Esophagus muscularis mucosa (tissue), 4 donors: ENCODE data around the gene TUT7. TPM values are rescaled to one million over a fixed set of nuclear protein-coding genes. Genes with fewer than 3 reads are reported as not detected.

Experiments
- DNase-seq: peaks from one replicate; pipeline ENCODE4 v3.0.0-alpha.2; 2017; ENCODE audit errors: extremely low spot score
- H3K27ac ChIP-seq, 4 donors: fragments of 200-600 bp; sonication (generic); replicated peaks in 1 of 4; 1 replicate in 3 of 4; 2 replicates in 1 of 4; pipeline ENCODE4 v1.5.1; 2016 to 2019; ENCODE audit warnings: mild to moderate bottlenecking in 1 of 4
- H3K27me3 ChIP-seq, 4 donors: fragments of 200-600 bp; sonication (generic); one replicate each; pipeline versions ENCODE4 v1.5.1 to v1.6.0; 2016 to 2019
- H3K36me3 ChIP-seq, 4 donors: fragments of 200-600 bp; sonication (generic); one replicate each; pipeline ENCODE4 v1.5.1; 2016 to 2019
- H3K4me1 ChIP-seq, 4 donors: fragments of 200-600 bp; sonication (generic); one replicate each; pipeline ENCODE4 v1.5.1; 2016 to 2019
- H3K4me3 ChIP-seq, 4 donors: fragments of 200-600 bp; sonication (generic); 1 replicate in 2 of 4; 2 replicates in 2 of 4; pipeline ENCODE4 v1.5.1; 2016 to 2019; ENCODE audit warnings: mild to moderate bottlenecking in 4 of 4, moderate library complexity in 1 of 4
- H3K9me3 ChIP-seq, 4 donors: fragments of 200-600 bp; sonication (generic); 1 replicate in 3 of 4; 2 replicates in 1 of 4; pipeline ENCODE4 v1.5.1; 2016 to 2019
- CTCF ChIP-seq, 3 experiments: fragments of 200-600 bp in 2 of 3; fragments of 450-650 bp in 1 of 3; sonication (generic) in 2 of 3; IDR thresholded peaks; one replicate each; pipeline ENCODE4 v1.5.1; 2017 to 2019; ENCODE audit warnings: antibody characterized with exemption in 3 of 3, mild to moderate bottlenecking in 2 of 3, moderate library complexity in 1 of 3
- EP300 ChIP-seq: sonication (generic); formaldehyde crosslinking; IDR thresholded peaks from one replicate; pipeline ENCODE4 v1.6.1; 2017; ENCODE audit warnings: antibody characterized with exemption
- POLR2A ChIP-seq: fragments of 450-650 bp; IDR thresholded peaks from one replicate; pipeline ENCODE4 v1.6.1; 2017; ENCODE audit warnings: antibody characterized with exemption, moderate library complexity, mild to moderate bottlenecking, low read depth
- POLR2AphosphoS5 ChIP-seq, 2 donors: sonication (generic); formaldehyde crosslinking; IDR thresholded peaks; one replicate each; pipeline ENCODE4 v1.6.1; 2017; ENCODE audit warnings: antibody characterized with exemption in 2 of 2
- WGBS: methylation state at CpG from one replicate; pipeline ENCODE4 v1.1.5; 2018; 5-methylcytosine and 5-hydroxymethylcytosine counted together
- intact Hi-C: fragments of 100-400 bp; cut with DNase I; formaldehyde crosslinking; loops from one replicate; pipeline ENCODE4 v1.15.1; 2023
- total RNA-seq, 4 donors: library from RNA; depleted of rRNA; stranded (reverse); fragments of >200 nt; gene quantifications; one replicate each; pipeline versions ENCODE4 v1.1.0 to v1.2.1, GENCODE V29; 2016

Gene TUT7
- total RNA-seq, 4 donors from 2014 or later, result 24.5 to 33.0 (median 30.9) TPM

DNA sequence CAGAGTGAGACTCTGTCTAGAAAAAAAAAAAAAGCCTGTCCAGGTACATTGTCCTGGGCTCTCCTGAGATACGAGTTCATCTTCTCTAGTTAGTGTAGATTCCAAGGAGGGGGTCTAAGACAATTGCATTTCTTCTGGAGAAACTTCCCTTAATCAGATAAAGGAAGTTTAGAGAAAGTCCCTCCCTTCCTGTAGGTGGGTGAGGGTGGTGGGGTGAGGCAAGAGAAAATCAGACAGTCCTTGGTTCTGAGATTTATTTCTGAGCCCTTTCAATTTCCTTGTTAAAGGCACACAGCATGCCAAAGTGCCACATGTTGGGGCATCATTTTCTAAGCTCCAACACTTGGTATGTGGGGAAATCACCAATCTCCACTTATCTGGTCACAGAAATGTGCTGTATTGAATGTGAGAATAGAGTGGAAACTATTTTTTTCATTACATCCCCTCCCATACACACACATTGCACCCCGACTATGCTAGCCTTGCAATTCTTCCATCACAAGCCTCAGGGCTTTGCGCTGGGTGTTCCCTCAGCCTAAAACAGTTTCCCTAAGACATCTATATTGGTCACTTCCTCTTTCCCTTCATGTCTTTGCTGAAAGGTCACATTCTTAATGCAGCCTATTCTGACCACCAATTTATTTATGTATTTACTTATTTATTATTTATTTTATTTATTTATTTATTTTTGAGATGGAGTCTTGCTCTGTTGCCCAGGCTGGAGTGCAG lies 5.1 kb upstream of the TUT7 start:
- Histone ChIP-seq H3K9me3 (no peaks in the 10 kb centered on the region), H3K36me3 (no peaks in the 10 kb centered on the region), H3K4me3 (no peak overlapping the region), H3K27me3 (no peaks in the 10 kb centered on the region), H3K4me1 (peaks cover 4 to 10% (median 7%) of the 10 kb centered on the region in 4 donors), H3K27ac (no peak overlapping the region)
- TF ChIP-seq POLR2AphosphoS5 (IDR thresholded peaks at IDR 0.05), result no peak
- no peak for TF ChIP-seq EP300
- TF ChIP-seq POLR2A, result no peak
- TF ChIP-seq CTCF (IDR thresholded peaks at IDR 0.05), result no peak
- intact Hi-C loops, result no loop called here
- WGBS, result 59% methylated on average over 3 of the region's 3 CpGs
- no peak for DNase-seq

- intact Hi-C loops, result no loop called here
- H3K27me3 ChIP-seq, result no peaks in the 10 kb centered on the region
- no peak for TF ChIP-seq POLR2AphosphoS5 (IDR thresholded peaks at IDR 0.05)
- TF ChIP-seq EP300, result no peak
- TF ChIP-seq CTCF (IDR thresholded peaks at IDR 0.05), result no peak
- no peak for TF ChIP-seq POLR2A
- no peaks in the 10 kb centered on the region for H3K9me3 ChIP-seq
- H3K4me1 ChIP-seq, result peaks cover 13 to 24% (median 20%) of the 10 kb centered on the region in 4 donors
- H3K36me3 ChIP-seq, result peaks cover 0 to 7% (median under 1%) of the 10 kb centered on the region in 4 donors
- WGBS, result 91% methylated on average over 5 of the region's 5 CpGs
- DNase-seq, result no peak
- H3K4me3 ChIP-seq, result no peak overlapping the region
- no peak overlapping the region for H3K27ac ChIP-seq
These were observed 3.0 kb upstream of the TUT7 start for GRCh38 chr9:86356871-86357866.

GRCh38 chr9:86355814-86356213 lies 1.6 kb upstream of the TUT7 start:
- WGBS, result 92% methylated on average over 4 of the region's 4 CpGs
- Histone ChIP-seq H3K9me3 (no peaks in the 10 kb centered on the region), H3K4me3 (no peak overlapping the region), H3K27me3 (no peaks in the 10 kb centered on the region), H3K27ac (no peak overlapping the region), H3K4me1 (peaks cover 26 to 38% (median 33%) of the 10 kb centered on the region in 4 donors), H3K36me3 (peaks cover 0 to 8% (median 5%) of the 10 kb centered on the region in 4 donors)
- TF ChIP-seq EP300 (no peak), CTCF (IDR thresholded peaks at IDR 0.05) (no peak), POLR2AphosphoS5 (IDR thresholded peaks at IDR 0.05) (no peak), POLR2A (no peak)
- no peak for DNase-seq
- intact Hi-C loops, result loop anchor here (2.0 kb wide), 1 partner anchor 51 kb away; no protein-coding TSS in a partner anchor

DNA sequence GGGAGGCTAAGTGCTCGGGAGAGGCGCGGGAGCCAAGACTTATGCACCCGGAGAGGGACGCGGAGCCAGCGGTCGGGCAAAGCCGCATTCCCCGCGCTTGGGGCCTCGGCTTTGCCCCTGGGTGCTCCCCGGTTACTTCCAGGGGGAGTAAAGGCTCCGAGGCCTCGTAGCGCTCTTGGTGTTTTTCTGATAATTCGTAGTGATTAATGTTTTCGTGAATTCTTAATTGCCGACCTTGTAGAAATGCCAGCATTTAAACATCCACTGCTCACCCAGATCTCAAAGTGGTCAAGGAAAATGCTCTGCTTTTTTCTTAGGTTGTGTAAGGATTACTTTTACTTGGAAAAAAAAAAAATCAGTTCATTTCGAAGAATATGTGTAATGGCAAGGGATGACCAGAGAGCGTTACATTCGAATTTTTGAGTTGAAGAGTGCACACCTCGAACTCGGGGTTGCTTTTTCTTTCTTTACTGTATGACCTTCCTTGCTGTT lies 654 bp upstream of the TUT7 start:
- peak overlapping the region; percentile 71 to 98 (median 96) for H3K4me3 ChIP-seq
- WGBS, result 7% methylated on average over 24 of the region's 24 CpGs
- no peak for DNase-seq
- TF ChIP-seq EP300 (no peak), POLR2AphosphoS5 (IDR thresholded peaks at IDR 0.05) (no peak), CTCF (IDR thresholded peaks at IDR 0.05) (peak in 1 of 3 experiments; percentile 32), POLR2A (no peak)
- intact Hi-C loops, result loop anchor here (2.0 kb wide), 1 partner anchor 52 kb away; no protein-coding TSS in a partner anchor
- H3K36me3 ChIP-seq, result peaks cover 0 to 18% (median 5%) of the 10 kb centered on the region in 4 donors
- H3K4me1 ChIP-seq, result peaks cover 35 to 47% (median 43%) of the 10 kb centered on the region in 4 donors
- no peaks in the 10 kb centered on the region for H3K27me3 ChIP-seq
- H3K9me3 ChIP-seq, result no peaks in the 10 kb centered on the region
- peak overlapping the region; percentile 92 to 97 (median 96) for H3K27ac ChIP-seq
